NCI-H2171 treated with DMSO at 0.1 percent for 48 hours (cell line): ENCODE data around the gene PPTC7.
"Not testable (repeated sequence)": the region's sequence is repeated elsewhere in the genome, so short reads cannot be mapped to it uniquely, and the experiment has no call there.

Source experiments
- DNase-seq: peaks from one replicate; lab custom pipeline; 2025; lab: John Stamatoyannopoulos, UW

Gene PPTC7

GRCh38 chr12:110534811-110535210 lies 48.3 kb downstream of the PPTC7 start:
- no peak for DNase-seq

DNA sequence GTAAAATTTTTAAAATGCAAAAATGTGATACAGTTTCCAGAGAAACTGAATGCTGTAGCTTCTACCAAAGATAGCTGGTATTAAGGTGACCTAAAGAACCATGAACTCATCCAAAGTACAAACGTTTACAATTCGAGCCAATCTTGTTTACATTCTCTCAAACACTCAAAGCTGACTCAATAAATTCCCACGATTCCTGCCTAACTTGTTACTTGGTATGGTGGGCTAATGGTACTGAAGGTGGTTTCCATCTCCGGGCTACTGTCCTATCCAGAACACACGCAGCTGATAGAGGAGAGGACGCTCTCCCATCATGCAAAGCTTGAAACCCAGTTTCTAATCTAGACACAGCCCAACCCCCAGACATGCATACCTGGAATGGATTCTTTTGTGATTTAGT lies 49.5 kb downstream of the PPTC7 start:
- no peak for DNase-seq

DNA sequence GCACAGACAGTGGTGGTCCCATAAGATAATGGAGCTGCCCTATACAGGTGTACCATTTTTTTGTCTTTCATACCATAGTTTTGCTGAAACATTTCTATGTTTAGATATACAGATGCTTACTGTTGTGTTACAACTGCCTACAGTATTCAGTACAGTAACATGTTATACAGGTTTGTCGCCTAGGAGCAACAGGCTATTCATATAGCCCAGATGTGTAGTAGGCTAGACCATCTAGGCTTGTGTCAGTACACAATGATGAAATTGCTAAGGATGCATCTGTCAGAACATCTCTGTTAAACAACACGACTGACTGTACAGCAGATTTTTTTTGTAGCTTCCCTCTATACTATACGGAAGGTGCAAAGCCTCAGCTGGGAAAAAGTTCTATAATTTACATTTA lies 50.5 kb downstream of the PPTC7 start:
- no peak for DNase-seq

GRCh38 chr12:110531741-110532333 lies 51.3 kb downstream of the PPTC7 start:
- DNase-seq, result no peak

DNA sequence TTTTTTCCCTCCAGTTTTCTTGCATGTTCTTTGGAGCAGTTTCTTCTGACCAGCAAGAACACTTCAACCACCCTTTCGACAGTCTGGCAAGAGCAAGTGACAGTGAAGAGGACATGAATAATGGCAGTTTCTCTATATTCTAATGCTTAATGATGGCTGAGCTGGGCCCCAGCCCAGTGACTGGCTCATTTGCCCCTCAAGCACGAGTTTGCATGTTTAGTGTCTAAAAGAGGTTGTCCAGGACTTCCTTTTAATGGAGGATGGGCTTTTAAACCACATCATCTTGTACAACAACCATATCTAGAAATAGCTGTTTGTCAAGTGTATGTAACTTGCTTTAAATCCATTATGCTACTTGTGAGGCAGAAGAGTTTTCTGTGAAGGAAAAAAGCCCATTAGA lies 52.6 kb downstream of the PPTC7 start:
- no peak for DNase-seq

GRCh38 chr12:110528277-110528839 lies 54.8 kb downstream of the PPTC7 start:
- DNase-seq, result no peak

- not testable (repeated sequence) for DNase-seq
Measured at GRCh38 chr12:110520876-110521712, 62.0 kb downstream of the PPTC7 start.

GRCh38 chr12:110518014-110518413 lies 65.1 kb downstream of the PPTC7 start:
- not testable (repeated sequence) for DNase-seq

DNA sequence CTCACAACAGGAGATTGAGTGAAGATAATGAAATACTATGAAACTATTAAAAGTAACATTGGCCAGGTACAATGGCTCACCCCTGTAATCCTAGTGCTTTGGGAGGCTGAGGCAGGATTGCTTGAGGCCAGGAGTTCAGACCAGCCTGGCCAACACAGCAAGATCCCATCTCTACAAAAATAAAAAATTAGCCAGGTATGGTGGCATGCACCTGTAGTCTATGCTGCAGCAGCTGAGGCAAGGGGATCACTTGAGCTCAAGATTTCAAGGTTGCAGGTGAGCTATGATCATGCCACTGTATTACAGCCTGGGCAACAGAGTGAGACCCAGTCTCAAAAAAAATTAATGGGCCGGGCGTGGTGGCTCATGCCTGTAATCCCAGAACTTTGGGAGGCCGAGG lies 66.1 kb downstream of the PPTC7 start:
- no peak for DNase-seq

DNA sequence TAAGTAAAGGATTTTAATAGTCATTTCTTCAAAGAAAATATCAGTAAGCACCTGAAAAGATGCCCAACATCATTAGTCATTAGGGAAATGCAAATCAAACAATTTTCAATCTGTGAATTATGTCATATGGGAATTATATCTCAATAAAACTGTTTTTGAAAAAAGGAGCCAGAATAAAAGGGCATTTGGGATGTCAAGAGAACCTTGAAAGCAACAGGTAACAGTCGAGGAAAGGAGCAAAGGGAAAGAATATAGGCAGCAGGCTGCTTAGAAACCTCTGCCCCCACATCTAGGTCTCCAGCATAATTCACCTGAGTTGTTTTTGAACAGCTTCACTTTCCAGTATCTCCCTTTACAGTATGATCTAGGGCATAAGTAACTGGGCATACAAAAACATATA lies 68.8 kb downstream of the PPTC7 start:
- no peak for DNase-seq

DNA sequence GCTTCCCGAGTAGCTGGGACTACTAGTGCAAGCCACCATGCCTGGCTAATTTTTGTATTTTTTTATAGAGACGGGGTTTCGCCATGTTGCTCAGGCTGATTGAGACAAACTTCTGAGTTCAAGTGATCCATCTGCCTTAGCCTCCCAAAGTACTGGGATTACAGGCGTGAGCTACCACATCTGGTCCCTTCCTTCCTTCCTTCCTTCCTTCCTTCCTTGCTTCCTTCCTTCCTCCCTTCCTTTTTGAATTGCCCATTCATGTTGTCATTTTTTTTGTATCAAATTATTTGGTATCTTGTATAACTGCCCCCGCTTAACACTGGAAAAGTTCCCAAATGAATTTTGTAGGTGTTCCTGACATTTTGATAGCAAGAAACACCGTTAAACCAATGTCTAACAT lies 69.3 kb downstream of the PPTC7 start:
- no peak for DNase-seq

DNA sequence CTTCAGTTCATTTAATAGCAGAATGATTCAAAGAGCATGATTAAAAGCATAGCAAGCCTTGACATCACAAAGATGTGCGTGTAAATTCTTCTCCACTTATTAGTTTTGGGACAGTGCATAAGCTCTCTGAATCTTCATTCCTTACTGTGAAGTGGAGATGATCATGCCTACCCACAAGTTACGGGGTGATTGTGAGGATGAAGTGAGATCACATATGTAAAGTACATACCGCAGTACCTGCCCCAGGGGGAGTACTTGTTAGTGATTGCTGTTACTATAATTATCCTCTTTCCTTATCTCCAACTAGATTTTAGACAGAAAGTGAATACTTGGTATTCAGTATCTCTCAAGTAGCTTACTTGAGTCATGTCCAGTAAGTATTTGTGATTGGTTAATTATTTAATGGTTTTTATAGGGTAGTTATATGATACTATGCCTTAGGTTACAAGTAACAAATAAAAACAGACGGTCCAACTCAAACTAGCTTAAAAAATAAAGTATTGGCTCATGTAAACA lies 75.0 kb downstream of the PPTC7 start:
- DNase-seq, result no peak

GRCh38 chr12:110505332-110505731 lies 77.8 kb downstream of the PPTC7 start:
- no peak for DNase-seq

DNA sequence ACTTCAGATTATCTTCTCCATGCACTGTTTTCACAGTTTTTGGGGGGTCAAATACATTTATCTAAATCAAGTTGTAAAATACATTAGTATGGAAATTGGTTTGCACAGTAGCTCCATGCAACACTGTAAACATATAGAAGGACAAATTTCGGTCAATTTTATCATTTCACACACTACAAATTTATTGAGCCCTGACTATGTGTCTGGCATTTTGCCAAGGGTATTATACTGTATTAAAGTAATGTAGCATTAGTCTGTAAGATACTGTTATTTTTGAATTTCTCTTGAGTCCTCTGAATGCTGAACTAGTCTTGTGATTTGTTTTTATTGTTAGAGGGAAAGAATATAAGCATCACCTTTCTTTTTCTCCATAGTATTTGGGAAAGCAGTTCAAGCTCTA lies 79.7 kb downstream of the PPTC7 start:
- no peak for DNase-seq

DNA sequence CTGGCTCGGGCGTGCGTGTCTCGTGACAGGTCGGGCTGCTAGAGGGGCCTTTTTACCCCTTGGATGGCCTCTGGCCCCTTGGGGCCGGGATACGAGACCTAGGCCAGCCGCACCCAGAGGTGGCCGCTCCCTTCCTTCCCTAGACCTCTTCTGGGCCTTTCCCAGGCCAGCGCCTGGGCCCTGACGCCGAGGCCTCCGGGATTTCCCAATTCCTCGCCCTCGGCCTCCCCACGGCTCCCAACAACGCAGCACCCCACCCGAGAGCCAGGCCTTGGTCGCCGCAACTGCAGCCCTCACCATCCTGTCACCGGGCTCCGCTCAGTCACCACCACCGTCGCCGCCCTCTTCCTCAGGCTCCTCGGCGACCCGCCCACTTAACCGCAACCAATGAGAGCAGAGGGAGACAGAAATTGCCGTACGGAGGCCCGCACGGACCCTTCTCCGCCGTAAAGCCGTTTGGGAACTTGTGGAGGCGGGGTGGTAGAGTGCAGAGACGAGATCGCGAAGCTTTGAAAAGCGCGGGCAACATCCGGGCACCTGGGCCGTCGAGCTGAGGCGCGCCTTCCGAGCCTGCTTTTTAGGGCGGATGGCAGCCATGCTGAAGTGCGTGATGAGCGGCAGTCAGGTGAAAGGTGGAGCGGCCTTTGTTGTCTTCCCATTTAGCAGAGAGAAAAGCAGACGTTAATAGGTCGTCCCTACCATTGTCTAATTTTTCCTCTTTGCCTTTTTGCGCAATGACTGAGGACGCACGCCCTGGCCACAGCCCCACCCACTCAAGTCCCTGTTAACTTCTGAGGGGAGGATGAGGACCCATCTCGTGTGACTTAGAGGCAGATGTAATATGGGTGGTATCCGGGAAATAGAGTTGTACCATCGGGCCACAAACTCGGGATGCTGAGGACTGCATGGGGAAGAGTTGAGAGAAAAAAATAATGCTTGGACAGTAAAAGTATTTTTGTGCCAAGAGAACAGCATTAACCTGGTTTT lies 81.1 kb downstream of the PPTC7 start, which contains the start of the genes RAD9B and VPS29:
TSS of gene RAD9B (plus strand) at position 580 of the 987 bp plus-strand sequence. CDS start at position 587, 7 bp downstream.
TSS of gene VPS29 (minus strand) at position 360 of the 987 bp plus-strand sequence. CDS start at position 300, 60 bp downstream.
- peak; percentile 98 for DNase-seq

- peak; percentile 62 for DNase-seq
Measured at GRCh38 chr12:110501399-110501751, 81.7 kb downstream of the PPTC7 start.

- DNase-seq, result no peak
Measured at GRCh38 chr12:110498984-110499706, 84.0 kb downstream of the PPTC7 start.
